ENCODE data around the gene ATP6V1C2. TPM values are rescaled to one million over a fixed set of nuclear protein-coding genes. Genes with fewer than 3 reads are reported as not detected.

The ATP6V1C2 gene
- total RNA-seq, 8 experiments from 2014 or later, result 0.41 to 1.5 (median 1.0) TPM

DNA sequence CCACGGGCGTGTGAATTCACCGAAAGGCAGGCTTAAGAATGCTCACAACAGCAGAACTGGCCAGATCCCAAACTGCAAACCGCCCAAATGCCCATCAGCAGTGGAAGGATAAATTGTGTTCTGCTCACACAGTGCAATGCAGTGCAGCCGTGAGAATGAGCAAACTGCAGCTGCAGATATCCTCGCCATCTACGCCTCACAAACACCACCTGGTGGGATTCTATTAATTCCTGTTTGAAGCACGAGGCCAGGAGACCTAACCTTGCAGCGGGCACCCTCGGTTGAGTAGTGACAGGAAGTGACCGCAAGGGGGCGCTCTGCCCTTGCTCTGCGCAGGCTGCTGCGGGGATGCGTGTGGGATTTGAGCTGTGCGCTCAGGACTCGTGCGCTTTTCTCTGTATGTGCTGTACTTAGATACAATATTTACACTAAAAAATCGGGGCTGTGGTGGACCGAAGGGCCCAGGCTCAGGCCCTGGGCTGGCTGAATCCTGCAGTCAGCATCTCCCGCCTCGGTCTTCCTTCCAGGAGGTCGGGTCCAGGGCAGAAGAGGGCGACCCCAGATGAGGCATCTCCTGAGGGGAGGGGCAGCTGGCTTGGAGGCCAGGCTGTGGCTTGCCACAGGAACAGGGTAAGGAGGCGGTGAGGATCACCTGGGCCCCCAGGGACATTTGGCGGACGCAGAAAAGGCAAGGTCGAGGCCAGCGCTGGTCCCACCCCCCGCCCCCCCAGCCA is 110.9 kb downstream of the ATP6V1C2 start:
- Histone ChIP-seq H3K27ac (no peak overlapping the region), H3K4me3 (peak overlapping the region in 2 of 5 donors; percentile 6 to 12), H3K4me1 (replicated peaks in 1 of 2) (peaks cover 19 to 26% of the 10 kb centered on the region in 2 donors)
- peak; percentile 89 to 95 (median 93) for ATAC-seq (replicated peaks in 6 of 8)
- in situ Hi-C loops (cut with MboI; ENCODE audit: low pct_unique_long_range_greater_than_20kb in 2 of 9, low sequenced_read_pairs in 9 of 9, unreplicated experiment in 9 of 9), result loop anchor here (5.0 to 25.0 kb wide), 6 partner anchors 280 to 755 kb away; a partner anchor contains a TSS
- WGBS, 10 experiments, result 0 to 100% (median 8%) methylated on average over 1 to 22 of the region's 30 CpGs; no CpG with 5 or more reads in 1 of the 10 experiments

DNA sequence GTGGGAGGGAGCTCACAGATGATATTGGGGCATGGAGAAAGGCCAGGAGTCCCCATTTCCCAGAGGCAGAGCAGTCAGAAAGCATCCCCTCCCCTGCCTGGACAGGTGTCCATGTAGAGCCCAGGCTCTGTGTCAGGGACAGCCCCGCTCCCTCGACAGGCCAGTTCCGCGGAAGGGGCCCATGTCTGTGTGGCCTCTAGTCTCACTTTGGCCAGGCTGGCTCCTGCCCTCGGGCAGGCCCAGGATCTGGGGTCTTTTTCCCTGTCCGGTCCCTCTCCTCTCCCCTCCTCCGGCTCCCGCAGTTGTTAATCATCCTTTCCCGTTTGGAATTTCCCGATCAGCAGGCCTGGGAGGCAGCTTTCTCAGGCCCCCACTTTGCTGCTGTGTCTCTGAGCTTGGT is 111.6 kb downstream of the ATP6V1C2 start:
- in situ Hi-C loops (cut with MboI; ENCODE audit: low pct_unique_long_range_greater_than_20kb in 2 of 9, low sequenced_read_pairs in 9 of 9, unreplicated experiment in 9 of 9), result loop anchor here (5.0 to 25.0 kb wide), 6 partner anchors 279 to 754 kb away; a partner anchor contains a TSS

DNA sequence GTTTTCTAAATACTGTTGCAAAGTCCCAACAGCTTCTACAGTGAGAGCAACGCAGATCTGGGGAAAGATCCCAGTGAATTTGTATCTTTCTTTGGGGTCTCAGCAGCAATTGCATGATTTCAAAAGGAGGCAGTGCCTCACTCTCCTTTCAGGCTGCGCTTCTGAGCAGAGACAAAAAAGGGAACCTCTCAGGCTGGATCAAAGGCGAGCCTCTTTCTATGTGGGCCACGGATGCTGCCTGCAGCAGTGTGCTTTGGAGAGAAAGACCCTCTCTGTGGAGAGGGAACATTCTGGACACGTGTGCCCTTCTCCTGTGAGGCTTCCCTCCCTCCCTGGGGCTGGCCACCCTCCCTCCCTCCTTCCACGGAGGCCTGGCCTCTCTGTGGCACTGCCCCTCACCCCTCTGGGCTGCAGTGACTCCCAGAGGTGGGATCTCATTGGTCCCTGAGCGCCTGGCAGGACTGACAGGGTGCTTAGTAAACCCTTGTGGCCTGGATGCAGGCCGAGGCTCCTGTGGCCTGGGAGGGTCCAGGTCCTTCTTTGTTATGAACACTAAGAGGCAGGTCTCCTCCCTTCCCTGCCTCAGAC is 112.7 kb downstream of the ATP6V1C2 start:
- WGBS, 10 experiments, result 0 to 83% (median 60%) methylated on average over 1 of the region's 8 CpGs; no CpG with 5 or more reads in 5 of the 10 experiments
- no peak overlapping the region for H3K4me3 ChIP-seq
- ATAC-seq (replicated peaks in 6 of 8), result peak in 5 of 8 experiments; percentile 26 to 53 (median 51)
- no peak overlapping the region for H3K27ac ChIP-seq
- H3K4me1 ChIP-seq (replicated peaks in 1 of 2), result peaks cover 19 to 29% of the 10 kb centered on the region in 2 donors
- in situ Hi-C loops (cut with MboI; ENCODE audit: low pct_unique_long_range_greater_than_20kb in 2 of 9, low sequenced_read_pairs in 9 of 9, unreplicated experiment in 9 of 9), result loop anchor here (5.0 to 25.0 kb wide), 6 partner anchors 278 to 753 kb away; a partner anchor contains a TSS

More for the DNA sequence above, 111.6 kb downstream of the ATP6V1C2 start:
- Histone ChIP-seq H3K4me3 (no peak overlapping the region), H3K27ac (no peak overlapping the region), H3K4me1 (replicated peaks in 1 of 2) (peaks cover 19 to 29% of the 10 kb centered on the region in 2 donors)
- no peak for ATAC-seq (replicated peaks in 6 of 8)
- WGBS, 10 experiments, result 18 to 87% (median 40%) methylated on average over 1 to 3 of the region's 10 CpGs; no CpG with 5 or more reads in 7 of the 10 experiments

Other genes with a start within 250 kb of the ATP6V1C2 start
- 10 to 100 TPM; 11.5 to 35.7 (median 22.7) TPM for gene NOL10, start 31.7 kb upstream of the ATP6V1C2 start, total RNA-seq
- 100 to 1,000 TPM; 114 to 290 (median 147) TPM for gene PDIA6, start 91.2 kb downstream of the ATP6V1C2 start, total RNA-seq
- 1 to 10 TPM in 4 of 8 experiments, under 1 TPM in 4; 0.15 to 3.8 (median 1.6) TPM for gene KCNF1, start 190.3 kb downstream of the ATP6V1C2 start, total RNA-seq

All from motor neuron (in vitro differentiated cells).